HL-60 (cell line): ENCODE measurements around the gene ACKR4.
A peak's percentile ranks its signal among the peaks of the same experiment; 100 is the strongest.

Experiments used
- POLR2AphosphoS5 ChIP-seq: IDR thresholded peaks from 2 replicates; pipeline ENCODE4 v1.6.1; 2012; ENCODE audit warnings: low read depth
- TF ChIP-seq, protein P1 (sequence below): IDR thresholded peaks from one replicate; pipeline ENCODE4 v1.5.1; 2011; ENCODE audit warnings: low read length, control low read depth, inconsistent platforms; ENCODE audit not compliant: insufficient read depth

DNA sequence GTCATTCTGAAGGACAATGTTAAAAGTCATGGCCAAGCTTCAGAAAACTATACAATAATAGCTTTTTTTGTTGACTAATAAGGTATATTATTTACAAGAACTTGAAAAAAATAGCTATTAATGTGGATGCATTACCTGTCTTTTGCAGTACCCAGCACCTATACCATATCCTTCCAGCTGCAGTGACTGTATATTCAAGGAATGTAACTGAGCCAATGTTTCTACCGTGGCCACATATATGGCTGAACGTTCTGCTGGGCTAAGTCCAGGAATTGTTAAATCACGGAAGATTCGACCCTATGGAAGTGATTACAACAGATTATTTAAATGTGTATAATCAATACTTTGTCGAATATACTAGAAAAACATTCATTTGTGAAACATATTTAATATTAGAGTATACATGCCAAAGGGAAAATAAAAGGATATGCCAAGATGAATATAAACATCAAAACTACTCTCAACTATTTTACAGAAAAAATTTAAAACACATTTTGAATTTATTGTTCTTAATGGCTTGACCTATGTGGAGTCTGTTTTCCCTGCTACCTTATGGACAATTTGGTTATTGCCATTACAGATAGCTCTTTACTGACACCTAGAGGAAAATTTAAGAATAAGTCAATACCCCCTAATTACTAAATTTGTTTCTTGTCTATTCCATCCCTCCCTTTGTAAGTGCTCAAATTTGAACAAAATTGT is 44.9 kb downstream of the ACKR4 start:
- TF ChIP-seq, protein P1, sequence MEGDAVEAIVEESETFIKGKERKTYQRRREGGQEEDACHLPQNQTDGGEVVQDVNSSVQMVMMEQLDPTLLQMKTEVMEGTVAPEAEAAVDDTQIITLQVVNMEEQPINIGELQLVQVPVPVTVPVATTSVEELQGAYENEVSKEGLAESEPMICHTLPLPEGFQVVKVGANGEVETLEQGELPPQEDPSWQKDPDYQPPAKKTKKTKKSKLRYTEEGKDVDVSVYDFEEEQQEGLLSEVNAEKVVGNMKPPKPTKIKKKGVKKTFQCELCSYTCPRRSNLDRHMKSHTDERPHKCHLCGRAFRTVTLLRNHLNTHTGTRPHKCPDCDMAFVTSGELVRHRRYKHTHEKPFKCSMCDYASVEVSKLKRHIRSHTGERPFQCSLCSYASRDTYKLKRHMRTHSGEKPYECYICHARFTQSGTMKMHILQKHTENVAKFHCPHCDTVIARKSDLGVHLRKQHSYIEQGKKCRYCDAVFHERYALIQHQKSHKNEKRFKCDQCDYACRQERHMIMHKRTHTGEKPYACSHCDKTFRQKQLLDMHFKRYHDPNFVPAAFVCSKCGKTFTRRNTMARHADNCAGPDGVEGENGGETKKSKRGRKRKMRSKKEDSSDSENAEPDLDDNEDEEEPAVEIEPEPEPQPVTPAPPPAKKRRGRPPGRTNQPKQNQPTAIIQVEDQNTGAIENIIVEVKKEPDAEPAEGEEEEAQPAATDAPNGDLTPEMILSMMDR: peak; percentile 20
- TF ChIP-seq POLR2AphosphoS5: no peak
